Measurements from ENCODE around the gene LZTS2. TPM values are rescaled to one million over a fixed set of nuclear protein-coding genes. Genes with fewer than 3 reads are reported as not detected.

LZTS2 gene
- total RNA-seq, 1 experiment from 2014 or later = 58.3 TPM

- Histone ChIP-seq H3F3A (ENCODE audit: low read length, unreplicated experiment) (no peaks in the 10 kb centered on the region), H3K79me2 (ENCODE audit: low read length) (peaks cover 30% of the 10 kb centered on the region), H3K36me3 (ENCODE audit: low read depth, low read length) (no peaks in the 10 kb centered on the region), H3K27ac (ENCODE audit: low read length) (no peak overlapping the region), H3K27me3 (ENCODE audit: low read length) (no peaks in the 10 kb centered on the region), H4K20me1 (ENCODE audit: low read length) (no peaks in the 10 kb centered on the region), H3K9me2 (replicated peaks; ENCODE audit: low read length) (no peaks in the 10 kb centered on the region), H3K4me2 (ENCODE audit: low read length) (no peak overlapping the region), H3K9me3 (ENCODE audit: low read length) (no peaks in the 10 kb centered on the region), H3K9ac (ENCODE audit: low read length) (no peak overlapping the region), H3K4me3 (ENCODE audit: low read length) (no peak overlapping the region), H3K4me1 (ENCODE audit: insufficient read depth, low read length) (peaks cover 20% of the 10 kb centered on the region), H2AFZ (ENCODE audit: low read length) (no peak overlapping the region)
- no peak for ATAC-seq
- intact Hi-C loops (cut with micrococcal nuclease) = no loop called here
- no peak for DNase-seq
- BruUV-seq (replicated peaks) = no TSS peak
- POLR2A ChIA-PET (ENCODE audit: unreplicated experiment) = no interaction called here
- CTCF ChIA-PET = no interaction called here
- no peak for TF ChIP-seq CTCF (conservative IDR thresholded peaks at IDR 0.05; ENCODE audit: low read depth, low read length)
- TF ChIP-seq EZH2phosphoT487 (IDR thresholded peaks at IDR 0.05; ENCODE audit: borderline replicate concordance, low read length) = no peak
- no peak for TF ChIP-seq EZH2 (IDR thresholded peaks at IDR 0.05; ENCODE audit: low read length, unreplicated experiment)
Observed at GRCh38 chr10:101003639-101004206, 4.1 kb downstream of the LZTS2 start.

GRCh38 chr10:101005361-101005760, 5.8 kb downstream of the LZTS2 start:
- ATAC-seq (no peak), DNase-seq (no peak)
- no peak overlapping the region for H3K4me2 ChIP-seq (ENCODE audit: low read length)
- intact Hi-C loops (cut with micrococcal nuclease) = no loop called here
- ChIA-PET CTCF (no interaction called here), POLR2A (ENCODE audit: unreplicated experiment) (no interaction called here)
- no peak overlapping the region for H2AFZ ChIP-seq (ENCODE audit: low read length)
- no peak overlapping the region for H3K27ac ChIP-seq (ENCODE audit: low read length)
- TF ChIP-seq EZH2phosphoT487 (IDR thresholded peaks at IDR 0.05; ENCODE audit: borderline replicate concordance, low read length) (no peak), CTCF (conservative IDR thresholded peaks at IDR 0.05; ENCODE audit: low read depth, low read length) (no peak), EZH2 (IDR thresholded peaks at IDR 0.05; ENCODE audit: low read length, unreplicated experiment) (no peak)
- peaks cover 15% of the 10 kb centered on the region for H3K4me1 ChIP-seq (ENCODE audit: insufficient read depth, low read length)
- no peaks in the 10 kb centered on the region for H3K27me3 ChIP-seq (ENCODE audit: low read length)
- no peaks in the 10 kb centered on the region for H3K9me2 ChIP-seq (replicated peaks; ENCODE audit: low read length)
- H3K9ac ChIP-seq (ENCODE audit: low read length) = no peak overlapping the region
- BruUV-seq (replicated peaks) = no TSS peak
- no peaks in the 10 kb centered on the region for H4K20me1 ChIP-seq (ENCODE audit: low read length)
- H3K9me3 ChIP-seq (ENCODE audit: low read length) = no peaks in the 10 kb centered on the region
- no peaks in the 10 kb centered on the region for H3F3A ChIP-seq (ENCODE audit: low read length, unreplicated experiment)
- H3K36me3 ChIP-seq (ENCODE audit: low read depth, low read length) = no peaks in the 10 kb centered on the region
- no peak overlapping the region for H3K4me3 ChIP-seq (ENCODE audit: low read length)
- H3K79me2 ChIP-seq (ENCODE audit: low read length) = peaks cover 22% of the 10 kb centered on the region

GRCh38 chr10:101005869-101006567, 6.4 kb downstream of the LZTS2 start:
- H3K4me3 ChIP-seq (ENCODE audit: low read length) = no peak overlapping the region
- H3K79me2 ChIP-seq (ENCODE audit: low read length) = peaks cover 15% of the 10 kb centered on the region
- no peak overlapping the region for H3K27ac ChIP-seq (ENCODE audit: low read length)
- no peaks in the 10 kb centered on the region for H3K9me3 ChIP-seq (ENCODE audit: low read length)
- DNase-seq (no peak), ATAC-seq (no peak)
- H3K9me2 ChIP-seq (replicated peaks; ENCODE audit: low read length) = no peaks in the 10 kb centered on the region
- intact Hi-C loops (cut with micrococcal nuclease) = no loop called here
- no peaks in the 10 kb centered on the region for H3K27me3 ChIP-seq (ENCODE audit: low read length)
- no peak overlapping the region for H3K4me2 ChIP-seq (ENCODE audit: low read length)
- no peak for TF ChIP-seq EZH2 (IDR thresholded peaks at IDR 0.05; ENCODE audit: low read length, unreplicated experiment)
- TF ChIP-seq CTCF (conservative IDR thresholded peaks at IDR 0.05; ENCODE audit: low read depth, low read length) = no peak
- no peak for TF ChIP-seq EZH2phosphoT487 (IDR thresholded peaks at IDR 0.05; ENCODE audit: borderline replicate concordance, low read length)
- ChIA-PET CTCF (no interaction called here), POLR2A (ENCODE audit: unreplicated experiment) (no interaction called here)
- no peaks in the 10 kb centered on the region for H4K20me1 ChIP-seq (ENCODE audit: low read length)
- BruUV-seq (replicated peaks) = no TSS peak
- no peaks in the 10 kb centered on the region for H3K36me3 ChIP-seq (ENCODE audit: low read depth, low read length)
- no peak overlapping the region for H3K9ac ChIP-seq (ENCODE audit: low read length)
- H3F3A ChIP-seq (ENCODE audit: low read length, unreplicated experiment) = no peaks in the 10 kb centered on the region
- H3K4me1 ChIP-seq (ENCODE audit: insufficient read depth, low read length) = peaks cover 8% of the 10 kb centered on the region
- no peak overlapping the region for H2AFZ ChIP-seq (ENCODE audit: low read length)

All from PC-3 (cell line).